ENCODE measurements around the gene RMND1. TPM values are rescaled to one million over a fixed set of nuclear protein-coding genes. Genes with fewer than 3 reads are reported as not detected.

The RMND1 gene
- total RNA-seq (1 to 10 TPM; 6.5 to 7.5 TPM), total RNA-seq (6.3 to 32.9 (median 20.2) reads per million in 172 experiments)
- 11.1 TPM for polyA plus RNA-seq (2013, experiment 1 of 2)
- 12.8 TPM for polyA plus RNA-seq (2013, experiment 2 of 2)

GRCh38 chr6:151451950-151452749 is at the start of gene RMND1:
TSS of gene RMND1 (minus strand) at chr6:151452126. CDS start at chr6:151445811, 6,315 bp downstream.
- CTCF ChIA-PET: interaction anchor here (0.7 to 2.0 kb wide), 7 partner anchors 11 to 560 kb away, joined by 3 to 6 read pairs (median 3); no protein-coding TSS in a partner anchor

DNA sequence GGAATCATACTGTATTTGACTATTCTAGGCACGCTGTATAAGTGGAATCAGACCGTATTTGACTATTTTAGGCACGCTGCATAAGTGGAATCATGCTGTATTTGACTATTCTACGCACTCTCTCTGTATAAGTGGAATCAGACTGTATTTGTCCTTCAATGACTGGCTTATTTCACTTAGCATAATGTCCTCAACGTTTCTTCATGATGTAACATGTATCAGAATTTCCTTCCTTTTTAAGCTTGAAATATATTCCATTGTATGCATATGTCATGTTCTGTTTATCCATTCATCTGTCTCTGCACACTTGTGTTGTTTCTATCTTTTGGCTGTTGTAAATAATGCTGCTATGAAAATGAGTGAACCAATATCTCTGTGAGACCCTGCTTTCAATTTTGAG is 47.6 kb upstream of the RMND1 start:
- Histone ChIP-seq H3K36me3 (ENCODE audit: insufficient read depth, low read length) (no peaks in the 10 kb centered on the region), H3K9me3 (ENCODE audit: control insufficient read depth in 1 of 2, insufficient read depth in 1 of 2, low read length in 2 of 2) (no peaks in the 10 kb centered on the region), H3K4me3 (ENCODE audit: low read length) (no peak overlapping the region), H3K27me3 (ENCODE audit: control insufficient read depth in 1 of 2, insufficient read depth in 2 of 2, low read length in 2 of 2) (peaks cover 0 to 23% of the 10 kb centered on the region in 2 experiments), H3K4me1 (ENCODE audit: insufficient read depth, low read length) (peaks cover 3% of the 10 kb centered on the region), H3K27ac (ENCODE audit: low read depth in 1 of 2, low read length in 2 of 2) (no peak overlapping the region)
- peaks cover 8% of the 10 kb centered on the region for H3K4me1 Mint-ChIP-seq (ENCODE audit: low read depth)
- H3K4me3 Mint-ChIP-seq: no peak overlapping the region
- H3K27ac Mint-ChIP-seq: no peak overlapping the region
- H3K36me3 Mint-ChIP-seq (ENCODE audit: low read depth): no peaks in the 10 kb centered on the region
- ATAC-seq (ENCODE audit: poor library complexity) (no peak), DNase-seq (no peak)
- ChIA-PET POLR2A (no interaction called here), CTCF (no interaction called here)
- intact Hi-C loops (cut with DNase I, micrococcal nuclease): no loop called here
- H3K27me3 Mint-ChIP-seq: peaks cover 37% of the 10 kb centered on the region
- H3K9me3 Mint-ChIP-seq: no peaks in the 10 kb centered on the region
- no peak for TF ChIP-seq CTCF (IDR thresholded peaks at IDR 0.05)

More at GRCh38 chr6:151451950-151452749, at the start of gene RMND1:
- Histone ChIP-seq H3K9me3 (ENCODE audit: control insufficient read depth in 1 of 2, insufficient read depth in 1 of 2, low read length in 2 of 2) (no peaks in the 10 kb centered on the region), H3K36me3 (ENCODE audit: insufficient read depth, low read length) (peaks cover 10% of the 10 kb centered on the region), H3K27me3 (ENCODE audit: control insufficient read depth in 1 of 2, insufficient read depth in 2 of 2, low read length in 2 of 2) (no peaks in the 10 kb centered on the region), H3K4me1 (ENCODE audit: insufficient read depth, low read length) (peaks cover 13% of the 10 kb centered on the region), H3K4me3 (ENCODE audit: low read length) (peak within 1 kb of the TSS; percentile 76), H3K27ac (ENCODE audit: low read depth in 1 of 2, low read length in 2 of 2) (peak within 1 kb of the TSS; percentile 52 to 85)
- Mint-ChIP-seq H3K4me1 (ENCODE audit: low read depth) (peaks cover 65% of the 10 kb centered on the region), H3K36me3 (ENCODE audit: low read depth) (peaks cover 30% of the 10 kb centered on the region), H3K27ac (peak within 1 kb of the TSS; percentile 80), H3K27me3 (no peaks in the 10 kb centered on the region), H3K9me3 (no peaks in the 10 kb centered on the region), H3K4me3 (peak within 1 kb of the TSS; percentile 91)
- intact Hi-C loops (cut with DNase I, micrococcal nuclease): loop anchor here (1.0 to 10.0 kb wide), 4 partner anchors 45 to 1543 kb away; partner anchors contain the start of gene MTHFD1L (in 1 of the 2)
- no peak for TF ChIP-seq CTCF (IDR thresholded peaks at IDR 0.05)
- POLR2A ChIA-PET: interaction anchor here (0.5 to 3.5 kb wide), 21 partner anchors 9 to 856 kb away, joined by 3 to 108 read pairs (median 4); partner anchors contain the start of gene ZBTB2
- ATAC-seq (ENCODE audit: poor library complexity) (peak; percentile 95), DNase-seq (peak; percentile 96 to 100 (median 99))

- Mint-ChIP-seq H3K9me3 (no peaks in the 10 kb centered on the region), H3K27ac (no peak overlapping the region), H3K4me1 (ENCODE audit: low read depth) (peaks cover 14% of the 10 kb centered on the region), H3K27me3 (peaks cover 44% of the 10 kb centered on the region), H3K4me3 (no peak overlapping the region), H3K36me3 (ENCODE audit: low read depth) (no peaks in the 10 kb centered on the region)
- Histone ChIP-seq H3K4me3 (ENCODE audit: low read length) (no peak overlapping the region), H3K27me3 (ENCODE audit: control insufficient read depth in 1 of 2, insufficient read depth in 2 of 2, low read length in 2 of 2) (peaks cover 9 to 35% of the 10 kb centered on the region in 2 experiments), H3K27ac (ENCODE audit: low read depth in 1 of 2, low read length in 2 of 2) (no peak overlapping the region), H3K4me1 (ENCODE audit: insufficient read depth, low read length) (peaks cover 14% of the 10 kb centered on the region), H3K9me3 (ENCODE audit: control insufficient read depth in 1 of 2, insufficient read depth in 1 of 2, low read length in 2 of 2) (no peaks in the 10 kb centered on the region), H3K36me3 (ENCODE audit: insufficient read depth, low read length) (no peaks in the 10 kb centered on the region)
- POLR2A ChIA-PET: no interaction called here
- intact Hi-C loops (cut with DNase I, micrococcal nuclease): no loop called here
- DNase-seq: peak in 2 of 14 experiments; percentile 26 to 27
- CTCF ChIA-PET: no interaction called here
- no peak for TF ChIP-seq CTCF (IDR thresholded peaks at IDR 0.05)
- ATAC-seq (ENCODE audit: poor library complexity): no peak
Observed at GRCh38 chr6:151498327-151498726, 46.4 kb upstream of the RMND1 start.
